SK-N-SH (cell line): Measurements from ENCODE around the gene NPC1L1. TPM values are rescaled to one million over a fixed set of nuclear protein-coding genes. Genes with fewer than 3 reads are reported as not detected.

ENCODE experiments used
- CTCF ChIA-PET: fragments of 300-600, 350-600 bp; formaldehyde crosslinking; extraction: SDS; loops from one replicate; lab custom pipeline; 2021; lab: Yijun Ruan, JAX
- POLR2A ChIA-PET: fragments of 350-600 bp; sonication (Branson Sonifier 250); formaldehyde crosslinking; extraction: SDS; loops from one replicate; lab custom pipeline; 2020; ENCODE audit warnings: antibody characterized with exemption, inconsistent platforms; lab: Yijun Ruan, JAX
- DNase-seq: peaks from one replicate; pipeline ENCODE4 v3.0.0; 2012
- H2AFZ ChIP-seq: fragments of 200-600 bp; sonication (generic); 2 replicates; pipeline ENCODE4 v1.8.1; 2016; ENCODE audit warnings: antibody characterized with exemption, mild to moderate bottlenecking, low read depth
- H3F3A ChIP-seq: fragments of 200-600 bp; sonication (generic); replicated peaks from 2 replicates; pipeline ENCODE3; 2016; ENCODE audit warnings: antibody characterized with exemption, mild to moderate bottlenecking; ENCODE audit not compliant: insufficient read depth
- H3K27ac ChIP-seq, 2 experiments: fragments of 200-500 bp in 1 of 2; fragments of 200-600 bp in 1 of 2; sonication (Bioruptor generic) in 1 of 2; sonication (generic), shearing (Covaris generic) in 1 of 2; 2 replicates each; pipeline versions ENCODE4 v1.5.1 to v1.6.1; 2014 to 2016; ENCODE audit warnings: low read depth in 2 of 2, inconsistent platforms in 1 of 2, low read length in 1 of 2, mild to moderate bottlenecking in 1 of 2, mixed read lengths in 1 of 2
- H3K27me3 ChIP-seq: fragments of 200-600 bp; sonication (generic), shearing (Covaris generic); 2 replicates; pipeline ENCODE4 v1.6.1; 2016; ENCODE audit warnings: mixed run types; ENCODE audit not compliant: insufficient read depth
- H3K36me3 ChIP-seq, 2 experiments: fragments of 200-500 bp in 1 of 2; fragments of 200-600 bp in 1 of 2; sonication (Bioruptor generic) in 1 of 2; sonication (generic) in 1 of 2; replicated peaks in 1 of 2; 2 replicates each; pipeline versions ENCODE3 to v1.5.1; 2014 to 2016; ENCODE audit warnings: low read length in 1 of 2, mild to moderate bottlenecking in 1 of 2; ENCODE audit not compliant: insufficient read depth in 2 of 2, control insufficient read depth in 1 of 2
- H3K4me1 ChIP-seq, 2 experiments: fragments of 200-500 bp in 1 of 2; fragments of 200-600 bp in 1 of 2; sonication (Bioruptor generic) in 1 of 2; sonication (generic), shearing (Covaris generic) in 1 of 2; 2 replicates each; pipeline versions ENCODE4 v1.5.1 to v1.6.1; 2014 to 2016; ENCODE audit warnings: low read depth in 1 of 2, low read length in 1 of 2, mixed run types in 1 of 2; ENCODE audit not compliant: insufficient read depth in 2 of 2, control insufficient read depth in 1 of 2
- H3K4me2 ChIP-seq: fragments of 200-600 bp; sonication (generic), shearing (Covaris generic); 2 replicates; pipeline ENCODE4 v1.6.1; 2017; ENCODE audit warnings: mixed run types
- H3K4me3 ChIP-seq, 2 experiments: fragments of 200-500 bp in 1 of 2; fragments of 200-600 bp in 1 of 2; sonication (Bioruptor generic) in 1 of 2; sonication (generic), shearing (Covaris generic) in 1 of 2; 2 replicates each; pipeline versions ENCODE4 v1.5.1 to v1.8.1; 2014 to 2016; ENCODE audit warnings: low read depth in 2 of 2, inconsistent platforms in 1 of 2, low read length in 1 of 2, mild to moderate bottlenecking in 1 of 2, mixed read lengths in 1 of 2, moderate library complexity in 1 of 2
- H3K79me2 ChIP-seq: fragments of 200-600 bp; sonication (generic); 2 replicates; pipeline ENCODE4 v1.8.1; 2017; ENCODE audit warnings: mild to moderate bottlenecking; ENCODE audit not compliant: insufficient read depth
- H3K9ac ChIP-seq: fragments of 200-600 bp; sonication (generic); 2 replicates; pipeline ENCODE4 v1.6.1; 2017; ENCODE audit warnings: mixed run types
- H3K9me2 ChIP-seq: fragments of 200-600 bp; sonication (generic); 2 replicates; pipeline ENCODE4 v1.6.1; 2017; ENCODE audit warnings: mixed run types
- H3K9me3 ChIP-seq: fragments of 200-600 bp; sonication (generic); 2 replicates; pipeline ENCODE4 v1.6.1; 2017; ENCODE audit warnings: mixed run types, mild to moderate bottlenecking, moderate library complexity
- H4K20me1 ChIP-seq: fragments of 200-600 bp; sonication (generic); 2 replicates; pipeline ENCODE4 v1.6.1; 2017; ENCODE audit warnings: mild to moderate bottlenecking, mixed run types; ENCODE audit not compliant: insufficient read depth
- CTCF ChIP-seq: fragments of 200-600 bp; sonication (generic); IDR thresholded peaks from 2 replicates; pipeline ENCODE4 v1.6.1; 2017; ENCODE audit warnings: antibody characterized with exemption, mild to moderate bottlenecking, moderate library complexity
- EZH2phosphoT487 ChIP-seq: fragments of 200-600 bp; sonication (generic); IDR thresholded peaks from 2 replicates; pipeline ENCODE4 v1.6.1; 2017; ENCODE audit warnings: low read depth, mixed run types, mild to moderate bottlenecking, antibody characterized with exemption, moderate library complexity, borderline replicate concordance
- FOSL2 ChIP-seq: IDR thresholded peaks from 2 replicates; pipeline ENCODE4 v1.4.0; 2012; ENCODE audit warnings: low read depth, mild to moderate bottlenecking, moderate library complexity, borderline replicate concordance
- GABPA ChIP-seq: IDR thresholded peaks from 2 replicates; pipeline ENCODE4 v1.4.0; 2012; ENCODE audit warnings: low read depth, mild to moderate bottlenecking
- IRF3 ChIP-seq: fragments of 150-350 bp; IDR thresholded peaks from 2 replicates; pipeline ENCODE4 v1.6.1; 2016; ENCODE audit warnings: mild to moderate bottlenecking, low read depth, low read length
- MXI1 ChIP-seq: IDR thresholded peaks from 2 replicates; pipeline ENCODE4 v1.6.1; 2012; ENCODE audit warnings: mild to moderate bottlenecking, low read depth, low read length, improper control_type of control experiment
- NFIC ChIP-seq: IDR thresholded peaks from 2 replicates; pipeline ENCODE4 v1.4.0; 2012; ENCODE audit warnings: borderline replicate concordance
- PBX3 ChIP-seq: IDR thresholded peaks from 2 replicates; pipeline ENCODE4; 2012
- RAD21 ChIP-seq: IDR thresholded peaks from 2 replicates; pipeline ENCODE4 v1.6.1; 2012; ENCODE audit warnings: mild to moderate bottlenecking, low read length
- RXRA ChIP-seq: IDR thresholded peaks from 2 replicates; pipeline ENCODE4 v1.4.0; 2012; ENCODE audit warnings: low read depth, mild to moderate bottlenecking, borderline replicate concordance
- SIN3A ChIP-seq: IDR thresholded peaks from 2 replicates; pipeline ENCODE4 v1.6.1; 2012; ENCODE audit warnings: low read depth, mild to moderate bottlenecking, low read length, moderate library complexity, borderline replicate concordance
- SMC3 ChIP-seq: IDR thresholded peaks from 2 replicates; pipeline ENCODE4 v1.6.1; 2012; ENCODE audit warnings: low read depth, low read length, improper control_type of control experiment
- YY1 ChIP-seq: IDR thresholded peaks from 2 replicates; pipeline ENCODE4 v1.4.0; 2012; ENCODE audit warnings: low read depth, mild to moderate bottlenecking
- WGBS: methylation state at CpG from one replicate; pipeline ENCODE4 v1.1.6; 2017; ENCODE audit warnings: low lambda C conversion rate; 5-methylcytosine and 5-hydroxymethylcytosine counted together
- polyA plus RNA-seq, 3 experiments: library from polyadenylated mRNA; depleted of rRNA; stranded (reverse); fragments of >200 nt; gene quantifications; 2 replicates each; pipeline ENCODE4 v1.2.3, GENCODE V29; 2012

Gene NPC1L1
- polyA plus RNA-seq, 1 of the 3 experiments (the other 2 are of a cell fraction) = not detected

GRCh38 chr7:44477938-44478337, 63.2 kb downstream of the NPC1L1 start:
- H3K9ac ChIP-seq = no peak overlapping the region
- 96% methylated on average over 8 of the region's 8 CpGs for WGBS
- ChIA-PET POLR2A (no interaction called here), CTCF (interaction anchor here (0.6 to 1.5 kb wide), 19 partner anchors 9 to 406 kb away, joined by 3 to 8 read pairs (median 4); partner anchors contain the start of gene NUDCD3)
- H3K27me3 ChIP-seq = no peaks in the 10 kb centered on the region
- H4K20me1 ChIP-seq = peaks cover 23% of the 10 kb centered on the region
- H3K27ac ChIP-seq = no peak overlapping the region
- H3K9me3 ChIP-seq = peaks cover 6% of the 10 kb centered on the region
- DNase-seq = no peak
- H3K4me2 ChIP-seq = no peak overlapping the region
- H3K9me2 ChIP-seq = no peaks in the 10 kb centered on the region
- peaks cover 4 to 13% of the 10 kb centered on the region in 2 experiments; a peak in 3 of 4 replicates for H3K4me1 ChIP-seq
- peaks cover 75 to 76% of the 10 kb centered on the region in 2 experiments for H3K36me3 ChIP-seq
- peaks cover 90% of the 10 kb centered on the region for H3K79me2 ChIP-seq
- H3F3A ChIP-seq = peaks cover 15% of the 10 kb centered on the region
- no peak overlapping the region for H3K4me3 ChIP-seq
- no peak for TF ChIP-seq RXRA
- TF ChIP-seq YY1 = no peak
- TF ChIP-seq MXI1 = no peak
- TF ChIP-seq NFIC = no peak
- no peak for TF ChIP-seq PBX3
- no peak overlapping the region for H2AFZ ChIP-seq

GRCh38 chr7:44477063-44477830, 63.9 kb downstream of the NPC1L1 start:
- peak; percentile 72 for DNase-seq
- Histone ChIP-seq H3K4me2 (no peak overlapping the region), H4K20me1 (peaks cover 30% of the 10 kb centered on the region), H3K9me3 (no peaks in the 10 kb centered on the region), H3K9ac (no peak overlapping the region), H3F3A (peaks cover 19% of the 10 kb centered on the region), H3K36me3 (peaks cover 74 to 76% of the 10 kb centered on the region in 2 experiments), H3K79me2 (peaks cover 90% of the 10 kb centered on the region), H3K27ac (no peak overlapping the region), H3K27me3 (no peaks in the 10 kb centered on the region), H3K9me2 (no peaks in the 10 kb centered on the region), H3K4me3 (no peak overlapping the region; a peak in 1 of 4 replicates), H3K4me1 (peaks cover 9 to 13% of the 10 kb centered on the region in 2 experiments; a peak in 3 of 4 replicates), H2AFZ (no peak overlapping the region)
- 49% methylated on average over 6 of the region's 6 CpGs for WGBS
- ChIA-PET CTCF (interaction anchor here (0.6 to 1.5 kb wide), 18 partner anchors 10 to 405 kb away, joined by 3 to 8 read pairs (median 4); partner anchors contain the start of gene NUDCD3), POLR2A (no interaction called here)
- no peak for TF ChIP-seq EZH2phosphoT487
- TF ChIP-seq IRF3 = no peak
- 0 out of 2 replicates have a peak, but pooled peaks have one; percentile 25 for TF ChIP-seq SIN3A
- no peak for TF ChIP-seq GABPA
- TF ChIP-seq MXI1 = peak; percentile 50; the same call in 1 of the 2 replicates
- TF ChIP-seq RAD21 = peak; percentile 98
- TF ChIP-seq FOSL2 = no peak
- peak; percentile 86 for TF ChIP-seq SMC3
- no peak for TF ChIP-seq PBX3
- peak; percentile 100 for TF ChIP-seq CTCF
